Trophoblast cell (in vitro differentiated cells and primary cell): ENCODE results near the gene MACROD2.

Source experiments
- DNase-seq, 2 donors: peaks; one replicate each; pipeline ENCODE4 v3.0.0-alpha.2; 2016
- H2AFZ ChIP-seq: 2 replicates; pipeline ENCODE4 v1.6.1; 2013; ENCODE audit warnings: low read length, moderate library complexity, mild to moderate bottlenecking; ENCODE audit not compliant: insufficient read depth, poor library complexity
- H2AK5ac ChIP-seq: 2 replicates; pipeline ENCODE4 v1.6.1; 2013; ENCODE audit warnings: mild to moderate bottlenecking, low read length
- H2BK120ac ChIP-seq: 2 replicates; pipeline ENCODE4 v1.6.1; 2013; ENCODE audit warnings: low read length, mild to moderate bottlenecking, moderate library complexity; ENCODE audit not compliant: insufficient read depth, poor library complexity
- H2BK12ac ChIP-seq: 2 replicates; pipeline ENCODE4 v1.6.1; 2013; ENCODE audit warnings: mild to moderate bottlenecking, low read length, moderate library complexity
- H2BK5ac ChIP-seq: 2 replicates; pipeline ENCODE4 v1.6.1; 2013; ENCODE audit warnings: low read length, low read depth, moderate library complexity, mild to moderate bottlenecking; ENCODE audit not compliant: poor library complexity
- H3K14ac ChIP-seq: 2 replicates; pipeline ENCODE4 v1.6.1; 2013; ENCODE audit warnings: mild to moderate bottlenecking, low read length
- H3K18ac ChIP-seq: 2 replicates; pipeline ENCODE4 v1.6.1; 2013; ENCODE audit warnings: mild to moderate bottlenecking, low read length
- H3K23ac ChIP-seq: 2 replicates; pipeline ENCODE4 v1.6.1; 2013; ENCODE audit warnings: low read length
- H3K27ac ChIP-seq: 2 replicates; pipeline ENCODE4 v1.5.1; 2013; ENCODE audit warnings: low read depth, mild to moderate bottlenecking, inconsistent platforms, low read length, moderate library complexity
- H3K27me3 ChIP-seq: 2 replicates; pipeline ENCODE4 v1.6.1; 2013; ENCODE audit warnings: inconsistent platforms, mild to moderate bottlenecking, low read length, moderate library complexity; ENCODE audit not compliant: insufficient read depth
- H3K36me3 ChIP-seq, 2 experiments: 1 replicate in 1 of 2; 2 replicates in 1 of 2; pipeline ENCODE4 v1.6.1; 2013; ENCODE audit warnings: low read length in 2 of 2, mild to moderate bottlenecking in 2 of 2, moderate library complexity in 1 of 2; ENCODE audit not compliant: insufficient read depth in 2 of 2, control insufficient read depth in 1 of 2
- H3K4ac ChIP-seq: 2 replicates; pipeline ENCODE4 v1.6.1; 2013; ENCODE audit warnings: low read depth, mild to moderate bottlenecking, low read length, moderate library complexity
- H3K4me1 ChIP-seq, 2 experiments: 1 replicate in 1 of 2; 2 replicates in 1 of 2; pipeline ENCODE4 v1.6.1; 2013; ENCODE audit warnings: low read length in 2 of 2, mild to moderate bottlenecking in 2 of 2, moderate library complexity in 1 of 2; ENCODE audit not compliant: insufficient read depth in 2 of 2, control insufficient read depth in 1 of 2
- H3K4me2 ChIP-seq: 2 replicates; pipeline ENCODE4 v1.6.1; 2013; ENCODE audit warnings: inconsistent platforms, mild to moderate bottlenecking, low read length, moderate library complexity
- H3K4me3 ChIP-seq: 2 replicates; pipeline ENCODE4 v1.5.1; 2013; ENCODE audit warnings: mild to moderate bottlenecking, low read depth, low read length, inconsistent platforms
- H3K79me1 ChIP-seq: one replicate; pipeline ENCODE4 v1.6.1; 2013; ENCODE audit warnings: low read length
- H3K79me2 ChIP-seq: 2 replicates; pipeline ENCODE4 v1.6.1; 2013; ENCODE audit warnings: low read length, mild to moderate bottlenecking; ENCODE audit not compliant: control insufficient read depth, insufficient read depth, poor library complexity
- H3K9ac ChIP-seq: 2 replicates; pipeline ENCODE4 v1.6.1; 2013; ENCODE audit warnings: mild to moderate bottlenecking, low read length
- H3K9me3 ChIP-seq: 2 replicates; pipeline ENCODE4 v1.6.1; 2013; ENCODE audit warnings: low read depth, mild to moderate bottlenecking, control low read depth, inconsistent platforms, low read length; ENCODE audit not compliant: insufficient read depth
- H4K12ac ChIP-seq: 2 replicates; pipeline ENCODE4 v1.6.1; 2013; ENCODE audit warnings: low read depth, mild to moderate bottlenecking, low read length, moderate library complexity
- H4K8ac ChIP-seq: 2 replicates; pipeline ENCODE4 v1.6.1; 2013; ENCODE audit warnings: low read depth, mild to moderate bottlenecking, low read length, moderate library complexity
- H4K91ac ChIP-seq: one replicate; pipeline ENCODE4 v1.6.1; 2013; ENCODE audit warnings: low read depth, mild to moderate bottlenecking, low read length, moderate library complexity
- WGBS: extraction: QIAGEN DNeasy Blood & Tissue Kit; methylation state at CpG from one replicate; pipeline ENCODE4 v1.1.7; 2013; ENCODE audit warnings: missing lambda C conversion rate; ENCODE audit not compliant: insufficient read length, insufficient coverage; ENCODE audit errors: extremely low coverage; 5-methylcytosine and 5-hydroxymethylcytosine counted together

MACROD2 gene

GRCh38 chr20:16051968-16052367 is 2056.7 kb downstream of the MACROD2 start:
- no peak for DNase-seq
- no peaks in the 10 kb centered on the region for H3K4me1 ChIP-seq
- no peak overlapping the region for H3K14ac ChIP-seq
- H3K9ac ChIP-seq = no peak overlapping the region
- no peak overlapping the region for H3K4me3 ChIP-seq
- no peaks in the 10 kb centered on the region for H3K79me2 ChIP-seq
- H3K27ac ChIP-seq = no peak overlapping the region
- H3K36me3 ChIP-seq = no peaks in the 10 kb centered on the region
- no peak overlapping the region for H3K4me2 ChIP-seq
- no peak overlapping the region for H3K18ac ChIP-seq
- no peak overlapping the region for H2BK5ac ChIP-seq
- H4K8ac ChIP-seq = no peak overlapping the region
- no peak overlapping the region for H3K4ac ChIP-seq
- H2AFZ ChIP-seq = no peak overlapping the region
- no peaks in the 10 kb centered on the region for H3K27me3 ChIP-seq
- no peak overlapping the region for H2AK5ac ChIP-seq
- H3K23ac ChIP-seq = no peak overlapping the region
- H3K9me3 ChIP-seq = no peaks in the 10 kb centered on the region
- H3K79me1 ChIP-seq = no peaks in the 10 kb centered on the region
- H2BK12ac ChIP-seq = no peak overlapping the region
- no CpG with 5 or more reads among the region's 1 CpG for WGBS
- no peak overlapping the region for H4K12ac ChIP-seq
- no peak overlapping the region for H2BK120ac ChIP-seq
- H4K91ac ChIP-seq = no peak overlapping the region

GRCh38 chr20:16052456-16052855 is 2057.1 kb downstream of the MACROD2 start:
- H3K14ac ChIP-seq = no peak overlapping the region
- no peak overlapping the region for H2AFZ ChIP-seq
- no peaks in the 10 kb centered on the region for H3K79me2 ChIP-seq
- H3K9ac ChIP-seq = no peak overlapping the region
- H2BK120ac ChIP-seq = no peak overlapping the region
- H4K8ac ChIP-seq = no peak overlapping the region
- H2AK5ac ChIP-seq = no peak overlapping the region
- no peak overlapping the region for H2BK12ac ChIP-seq
- H3K79me1 ChIP-seq = no peaks in the 10 kb centered on the region
- H3K4me2 ChIP-seq = no peak overlapping the region
- no peaks in the 10 kb centered on the region for H3K36me3 ChIP-seq
- no peaks in the 10 kb centered on the region for H3K9me3 ChIP-seq
- H3K18ac ChIP-seq = no peak overlapping the region
- DNase-seq = no peak
- H3K4ac ChIP-seq = no peak overlapping the region
- no peaks in the 10 kb centered on the region for H3K4me1 ChIP-seq
- WGBS = no CpG with 5 or more reads among the region's 4 CpGs
- H2BK5ac ChIP-seq = no peak overlapping the region
- H3K27ac ChIP-seq = no peak overlapping the region
- no peak overlapping the region for H4K91ac ChIP-seq
- H3K27me3 ChIP-seq = no peaks in the 10 kb centered on the region
- no peak overlapping the region for H3K4me3 ChIP-seq
- no peak overlapping the region for H4K12ac ChIP-seq
- H3K23ac ChIP-seq = no peak overlapping the region

- no peaks in the 10 kb centered on the region for H3K36me3 ChIP-seq
- no peaks in the 10 kb centered on the region for H3K9me3 ChIP-seq
- H3K27ac ChIP-seq = no peak overlapping the region
- no peak overlapping the region for H2BK12ac ChIP-seq
- no peak overlapping the region for H4K12ac ChIP-seq
- H3K79me2 ChIP-seq = no peaks in the 10 kb centered on the region
- no CpG with 5 or more reads among the region's 3 CpGs for WGBS
- no peak overlapping the region for H4K8ac ChIP-seq
- no peak overlapping the region for H3K23ac ChIP-seq
- no peak overlapping the region for H4K91ac ChIP-seq
- no peak overlapping the region for H2BK120ac ChIP-seq
- H3K4me1 ChIP-seq = no peaks in the 10 kb centered on the region
- no peak overlapping the region for H3K4me2 ChIP-seq
- no peak for DNase-seq
- no peak overlapping the region for H3K4ac ChIP-seq
- no peaks in the 10 kb centered on the region for H3K27me3 ChIP-seq
- no peak overlapping the region for H2AK5ac ChIP-seq
- H3K18ac ChIP-seq = no peak overlapping the region
- no peak overlapping the region for H2BK5ac ChIP-seq
- H3K14ac ChIP-seq = no peak overlapping the region
- no peaks in the 10 kb centered on the region for H3K79me1 ChIP-seq
- no peak overlapping the region for H3K4me3 ChIP-seq
- no peak overlapping the region for H2AFZ ChIP-seq
- H3K9ac ChIP-seq = no peak overlapping the region
These were observed 2059.7 kb downstream of the MACROD2 start for GRCh38 chr20:16054985-16055384.

- Histone ChIP-seq H3K4ac (no peak overlapping the region), H2AFZ (no peak overlapping the region), H3K27ac (no peak overlapping the region), H2BK5ac (no peak overlapping the region), H3K4me2 (no peak overlapping the region), H3K36me3 (no peaks in the 10 kb centered on the region), H3K14ac (no peak overlapping the region), H4K91ac (no peak overlapping the region), H3K27me3 (no peaks in the 10 kb centered on the region), H2BK120ac (no peak overlapping the region), H3K9ac (no peak overlapping the region), H3K79me2 (no peaks in the 10 kb centered on the region), H3K18ac (no peak overlapping the region), H3K4me3 (no peak overlapping the region), H4K12ac (no peak overlapping the region), H3K23ac (no peak overlapping the region), H3K9me3 (no peaks in the 10 kb centered on the region), H4K8ac (no peak overlapping the region), H3K79me1 (no peaks in the 10 kb centered on the region), H2BK12ac (no peak overlapping the region), H2AK5ac (no peak overlapping the region), H3K4me1 (no peaks in the 10 kb centered on the region)
- no peak for DNase-seq
- WGBS = no CpG with 5 or more reads among the region's 3 CpGs
These were observed 2062.3 kb downstream of the MACROD2 start for GRCh38 chr20:16057651-16058050.
